CD4-positive, CD25-positive, alpha-beta regulatory T cell (primary cell): ENCODE data around the gene MGLL. TPM values are rescaled to one million over a fixed set of nuclear protein-coding genes. Genes with fewer than 3 reads are reported as not detected.
A peak's percentile ranks its signal among the peaks of the same experiment; 100 is the strongest.

ENCODE experiments used
- ATAC-seq, 2 donors: fragments of 150-1000 bp; cut with Tn5 transposase; one replicate each; pipeline ENCODE4 v1.10.0; 2021; ENCODE audit warnings: low read depth in 2 of 2, moderate number of reproducible peaks in 2 of 2, moderate library complexity in 1 of 2
- DNase-seq, 3 donors: peaks; one replicate each; pipeline versions ENCODE4 v3.0.0 to v3.0.0-alpha.2; 2012 to 2022; ENCODE audit warnings: mixed read lengths in 1 of 3
- H3K27ac ChIP-seq: one replicate; pipeline ENCODE4 v1.7.0; 2013; ENCODE audit warnings: mild to moderate bottlenecking, low read length; ENCODE audit not compliant: insufficient read depth, poor library complexity, severe bottlenecking
- H3K27me3 ChIP-seq: one replicate; pipeline ENCODE4 v1.7.0; 2013; ENCODE audit warnings: low read length; ENCODE audit not compliant: control insufficient read depth, insufficient read depth
- H3K36me3 ChIP-seq: one replicate; pipeline ENCODE4 v1.7.0; 2013; ENCODE audit warnings: mild to moderate bottlenecking, low read length, moderate library complexity; ENCODE audit not compliant: control insufficient read depth, insufficient read depth
- H3K4me1 ChIP-seq: 2 replicates; pipeline ENCODE4 v1.7.0; 2013; ENCODE audit warnings: mild to moderate bottlenecking, low read length; ENCODE audit not compliant: insufficient read depth, control insufficient read depth, poor library complexity, severe bottlenecking
- H3K4me3 ChIP-seq: one replicate; pipeline ENCODE4 v1.7.0; 2013; ENCODE audit warnings: low read depth, mild to moderate bottlenecking, low read length, moderate library complexity
- H3K9me3 ChIP-seq, 2 experiments: 1 replicate in 1 of 2; 2 replicates in 1 of 2; pipeline ENCODE4 v1.7.0; 2013; ENCODE audit warnings: low read length in 2 of 2, mild to moderate bottlenecking in 1 of 2, moderate library complexity in 1 of 2; ENCODE audit not compliant: control insufficient read depth in 2 of 2
- H3K27ac Mint-ChIP-seq, 3 donors: one replicate each; pipeline ENCODE4 v1.8.0; 2020 to 2022; ENCODE audit warnings: mild to moderate bottlenecking in 3 of 3, mixed read lengths in 3 of 3, moderate library complexity in 2 of 3
- H3K27me3 Mint-ChIP-seq: one replicate; pipeline ENCODE4 v1.8.0; 2022; ENCODE audit warnings: mild to moderate bottlenecking, mixed read lengths
- H3K36me3 Mint-ChIP-seq: one replicate; pipeline ENCODE4 v1.8.0; 2020; ENCODE audit warnings: mixed read lengths
- H3K4me1 Mint-ChIP-seq, 4 donors: one replicate each; pipeline ENCODE4 v1.8.0; 2020 to 2022; ENCODE audit warnings: mixed read lengths in 4 of 4, mild to moderate bottlenecking in 1 of 4
- H3K4me3 Mint-ChIP-seq, 4 donors: one replicate each; pipeline ENCODE4 v1.8.0; 2020 to 2022; ENCODE audit warnings: mild to moderate bottlenecking in 4 of 4, mixed read lengths in 4 of 4, moderate library complexity in 3 of 4
- H3K9me3 Mint-ChIP-seq, 7 donors: one replicate each; pipeline ENCODE4 v1.8.0; 2020 to 2022; ENCODE audit warnings: mixed read lengths in 7 of 7, mild to moderate bottlenecking in 3 of 7, moderate library complexity in 2 of 7
- polyA plus RNA-seq, 4 donors: library from polyadenylated mRNA; unstranded; fragments of 300-500 nt; fragmentation: Illumina TruSeq; gene quantifications; one replicate each; pipeline ENCODE4 v1.2.3, GENCODE V29; 2021
- total RNA-seq: library from RNA; stranded (reverse); gene quantifications from one replicate; pipeline ENCODE4 v1.2.3, GENCODE V29; 2022

The MGLL gene
- total and polyA plus RNA-seq, 5 donors from 2014 or later = 0.06 to 1.7 (median 1.4) TPM; not detected in 2

- peak overlapping the region in 2 of 4 donors; percentile 56 to 74 for H3K4me3 Mint-ChIP-seq
Measured at GRCh38 chr3:127822682-127823425, 539 bp upstream of the MGLL start.

GRCh38 chr3:127821394-127821793 is 921 bp downstream of the MGLL start:
- Mint-ChIP-seq H3K27ac (peak overlapping the region in 1 of 3 donors; percentile 39), H3K9me3 (peaks cover 0 to 5% (median 0%) of the 10 kb centered on the region in 7 donors)
- ATAC-seq = no peak

More at GRCh38 chr3:127822682-127823425, 539 bp upstream of the MGLL start:
- peak in 1 of 3 donors; percentile 10 for DNase-seq
- H3K27me3 ChIP-seq = peaks cover 27% of the 10 kb centered on the region
- Mint-ChIP-seq H3K27me3 (peaks cover 63% of the 10 kb centered on the region), H3K4me1 (peaks cover 0 to 15% (median 8%) of the 10 kb centered on the region in 4 donors), H3K9me3 (peaks cover 0 to 3% (median 2%) of the 10 kb centered on the region in 7 donors), H3K36me3 (no peaks in the 10 kb centered on the region), H3K27ac (no peak overlapping the region)
- no peaks in the 10 kb centered on the region for H3K36me3 ChIP-seq
- peak in 1 of 2 donors; percentile 34 for ATAC-seq
- peaks cover 2 to 5% of the 10 kb centered on the region in 2 experiments for H3K9me3 ChIP-seq
- H3K4me1 ChIP-seq = peaks cover 5% of the 10 kb centered on the region
- no peak overlapping the region for H3K4me3 ChIP-seq
- H3K27ac ChIP-seq = no peak overlapping the region

GRCh38 chr3:127820826-127821313 is 1.4 kb downstream of the MGLL start:
- H3K27me3 ChIP-seq = peaks cover 27% of the 10 kb centered on the region
- ATAC-seq (no peak), DNase-seq (no peak)
- H3K4me1 ChIP-seq = peaks cover 5% of the 10 kb centered on the region
- no peak overlapping the region for H3K4me3 ChIP-seq
- H3K36me3 ChIP-seq = no peaks in the 10 kb centered on the region
- Mint-ChIP-seq H3K4me3 (no peak overlapping the region), H3K36me3 (no peaks in the 10 kb centered on the region), H3K9me3 (peaks cover 0 to 5% (median 0%) of the 10 kb centered on the region in 7 donors), H3K4me1 (peaks cover 0 to 15% (median 8%) of the 10 kb centered on the region in 4 donors), H3K27ac (no peak overlapping the region), H3K27me3 (peaks cover 65% of the 10 kb centered on the region)
- no peaks in the 10 kb centered on the region for H3K9me3 ChIP-seq
- H3K27ac ChIP-seq = no peak overlapping the region

More at GRCh38 chr3:127821394-127821793, 921 bp downstream of the MGLL start:
- Mint-ChIP-seq H3K4me1 (peaks cover 0 to 15% (median 8%) of the 10 kb centered on the region in 4 donors), H3K27me3 (peaks cover 62% of the 10 kb centered on the region), H3K36me3 (no peaks in the 10 kb centered on the region), H3K4me3 (no peak overlapping the region)
- Histone ChIP-seq H3K9me3 (no peaks in the 10 kb centered on the region), H3K27ac (no peak overlapping the region), H3K27me3 (peaks cover 27% of the 10 kb centered on the region), H3K4me3 (no peak overlapping the region), H3K4me1 (peaks cover 5% of the 10 kb centered on the region), H3K36me3 (no peaks in the 10 kb centered on the region)
- DNase-seq = peak in 1 of 3 donors; percentile 32

GRCh38 chr3:127820221-127820825 is 2.0 kb downstream of the MGLL start:
- no peak for ATAC-seq

GRCh38 chr3:127819656-127820055 is 2.7 kb downstream of the MGLL start:
- no peak for ATAC-seq
- no peak overlapping the region for H3K4me3 Mint-ChIP-seq
- H3K4me1 Mint-ChIP-seq = peaks cover 0 to 14% (median 7%) of the 10 kb centered on the region in 4 donors
- no peak overlapping the region for H3K27ac ChIP-seq
- no peak overlapping the region for H3K4me3 ChIP-seq
- H3K27me3 Mint-ChIP-seq = peaks cover 55% of the 10 kb centered on the region
- no peaks in the 10 kb centered on the region for H3K36me3 Mint-ChIP-seq
- peaks cover 5% of the 10 kb centered on the region for H3K4me1 ChIP-seq
- no peak overlapping the region for H3K27ac Mint-ChIP-seq
- H3K36me3 ChIP-seq = no peaks in the 10 kb centered on the region
- DNase-seq = no peak
- no peaks in the 10 kb centered on the region for H3K9me3 ChIP-seq
- H3K9me3 Mint-ChIP-seq = peaks cover 0 to 5% (median 0%) of the 10 kb centered on the region in 7 donors
- peaks cover 27% of the 10 kb centered on the region for H3K27me3 ChIP-seq

More at GRCh38 chr3:127820221-127820825, 2.0 kb downstream of the MGLL start:
- Mint-ChIP-seq H3K36me3 (no peaks in the 10 kb centered on the region), H3K4me1 (peaks cover 0 to 14% (median 8%) of the 10 kb centered on the region in 4 donors), H3K4me3 (no peak overlapping the region), H3K27ac (no peak overlapping the region), H3K9me3 (peaks cover 0 to 5% (median 0%) of the 10 kb centered on the region in 7 donors), H3K27me3 (peaks cover 62% of the 10 kb centered on the region)
- H3K36me3 ChIP-seq = no peaks in the 10 kb centered on the region
- H3K9me3 ChIP-seq = no peaks in the 10 kb centered on the region
- peaks cover 27% of the 10 kb centered on the region for H3K27me3 ChIP-seq
- no peak overlapping the region for H3K27ac ChIP-seq
- no peak for DNase-seq
- no peak overlapping the region for H3K4me3 ChIP-seq
- H3K4me1 ChIP-seq = peaks cover 5% of the 10 kb centered on the region

GRCh38 chr3:127819086-127819485 is 3.2 kb downstream of the MGLL start:
- H3K27ac ChIP-seq = no peak overlapping the region
- H3K27me3 Mint-ChIP-seq = peaks cover 50% of the 10 kb centered on the region
- H3K36me3 Mint-ChIP-seq = no peaks in the 10 kb centered on the region
- no peak overlapping the region for H3K4me3 ChIP-seq
- no peak for ATAC-seq
- H3K9me3 ChIP-seq = no peaks in the 10 kb centered on the region
- peaks cover 5% of the 10 kb centered on the region for H3K4me1 ChIP-seq
- H3K36me3 ChIP-seq = no peaks in the 10 kb centered on the region
- H3K4me3 Mint-ChIP-seq = no peak overlapping the region
- no peak for DNase-seq
- no peak overlapping the region for H3K27ac Mint-ChIP-seq
- peaks cover 24% of the 10 kb centered on the region for H3K27me3 ChIP-seq
- H3K9me3 Mint-ChIP-seq = peaks cover 0 to 3% (median 0%) of the 10 kb centered on the region in 7 donors
- H3K4me1 Mint-ChIP-seq = peaks cover 0 to 14% (median 7%) of the 10 kb centered on the region in 4 donors

GRCh38 chr3:127817406-127817841 is 4.9 kb downstream of the MGLL start:
- H3K4me1 Mint-ChIP-seq = peaks cover 0 to 11% (median 3%) of the 10 kb centered on the region in 4 donors
- no peak overlapping the region for H3K27ac ChIP-seq
- H3K4me3 ChIP-seq = no peak overlapping the region
- no peak overlapping the region for H3K27ac Mint-ChIP-seq
- H3K36me3 ChIP-seq = no peaks in the 10 kb centered on the region
- H3K4me3 Mint-ChIP-seq = no peak overlapping the region
- H3K27me3 Mint-ChIP-seq = peaks cover 38% of the 10 kb centered on the region
- no peaks in the 10 kb centered on the region for H3K36me3 Mint-ChIP-seq
- no peaks in the 10 kb centered on the region for H3K9me3 ChIP-seq
- no peak for DNase-seq
- H3K4me1 ChIP-seq = peaks cover 1% of the 10 kb centered on the region
- no peak for ATAC-seq
- peaks cover 0 to 2% (median 0%) of the 10 kb centered on the region in 7 donors for H3K9me3 Mint-ChIP-seq
- H3K27me3 ChIP-seq = peaks cover 17% of the 10 kb centered on the region
